Fibroblast of mammary gland (primary cell): ENCODE data around the gene MAPRE3.

Experiments
- DNase-seq: peaks from one replicate; pipeline ENCODE4 v3.0.0-alpha.2; 2010; ENCODE audit warnings: low read depth
- H3K4me3 ChIP-seq: 2 replicates; pipeline ENCODE4 v1.5.1; 2011; ENCODE audit warnings: low read depth, mild to moderate bottlenecking, low read length, moderate library complexity; ENCODE audit not compliant: control insufficient read depth
- CTCF ChIP-seq: conservative IDR thresholded peaks from 2 replicates; pipeline ENCODE4 v1.5.1; 2011; ENCODE audit warnings: low read depth, low read length, inconsistent platforms; ENCODE audit not compliant: control insufficient read depth, insufficient read depth

The MAPRE3 gene

GRCh38 chr2:26950246-26950645, 20.2 kb upstream of the MAPRE3 start:
- no peak for DNase-seq
- no peak overlapping the region for H3K4me3 ChIP-seq
- no peak for TF ChIP-seq CTCF

GRCh38 chr2:26951236-26951635, 19.2 kb upstream of the MAPRE3 start:
- DNase-seq: no peak
- no peak overlapping the region for H3K4me3 ChIP-seq
- no peak for TF ChIP-seq CTCF

GRCh38 chr2:26952374-26952773, 18.1 kb upstream of the MAPRE3 start:
- TF ChIP-seq CTCF: no peak
- H3K4me3 ChIP-seq: no peak overlapping the region
- DNase-seq: no peak

- no peak for DNase-seq
- H3K4me3 ChIP-seq: no peak overlapping the region
- TF ChIP-seq CTCF: no peak
Observed at GRCh38 chr2:26954135-26954534, 16.3 kb upstream of the MAPRE3 start.

GRCh38 chr2:26957041-26957440, 13.4 kb upstream of the MAPRE3 start:
- no peak for TF ChIP-seq CTCF
- DNase-seq: no peak
- no peak overlapping the region for H3K4me3 ChIP-seq

- TF ChIP-seq CTCF: no peak
- no peak for DNase-seq
- H3K4me3 ChIP-seq: no peak overlapping the region
Observed at GRCh38 chr2:26957534-26957933, 12.9 kb upstream of the MAPRE3 start.

GRCh38 chr2:26959331-26959730, 11.1 kb upstream of the MAPRE3 start:
- TF ChIP-seq CTCF: no peak
- DNase-seq: no peak

More at GRCh38 chr2:26959331-26959730, 11.1 kb upstream of the MAPRE3 start:
- H3K4me3 ChIP-seq: no peak overlapping the region
